ENCODE measurements around the gene POU2F2. TPM values are rescaled to one million over a fixed set of nuclear protein-coding genes. Genes with fewer than 3 reads are reported as not detected.

Gene POU2F2
- 100 to 1,000 TPM in 1 of 3 donors, 10 to 100 TPM in 2; 83.9 to 123 (median 85.7) TPM for total RNA-seq

DNA sequence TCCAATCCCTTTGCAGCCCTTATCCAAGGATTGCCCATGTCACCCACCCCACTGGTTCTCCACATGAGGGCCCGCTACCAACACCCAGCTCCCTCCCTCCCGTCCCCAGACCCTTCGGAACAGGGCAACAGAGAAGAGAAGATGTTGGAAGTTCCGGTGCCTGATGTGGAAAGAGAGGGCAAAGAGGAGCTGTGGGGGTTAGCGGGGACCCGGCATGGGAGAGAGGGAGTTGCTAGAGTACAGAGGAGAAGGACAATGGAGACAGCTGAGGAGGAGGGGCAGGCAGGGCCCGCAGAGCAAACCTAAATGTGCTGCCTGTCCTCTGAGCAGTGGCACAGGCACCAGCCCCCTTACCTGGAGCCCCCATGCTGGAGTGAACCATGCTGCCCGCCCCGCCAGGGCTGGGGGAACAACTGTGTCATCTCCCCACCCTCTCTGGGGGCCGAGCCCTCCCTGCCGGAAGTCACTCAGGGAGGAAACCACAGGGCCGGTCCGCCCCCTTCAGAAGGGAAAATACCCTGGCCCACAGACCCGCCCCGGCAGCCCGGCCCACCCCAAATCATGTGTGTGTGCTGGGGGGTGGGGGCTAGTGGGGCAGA is at the start of gene POU2F2:
Gene POU2F2 (minus strand): TSS at position 417 of the 599 bp plus-strand sequence. CDS start 35 bp downstream, at position 382.
- DNase-seq (peak; percentile 91), ATAC-seq (peak; percentile 80 to 81)
- Mint-ChIP-seq H3K4me1 (ENCODE audit: low read depth) (peaks cover 70% of the 10 kb centered on the region), H3K36me3 (ENCODE audit: insufficient read depth) (peaks cover 4% of the 10 kb centered on the region), H3K4me3 (peak within 1 kb of the TSS; percentile 94), H3K27me3 (ENCODE audit: low read depth) (no peaks in the 10 kb centered on the region), H3K9me3 (no peaks in the 10 kb centered on the region)

DNA sequence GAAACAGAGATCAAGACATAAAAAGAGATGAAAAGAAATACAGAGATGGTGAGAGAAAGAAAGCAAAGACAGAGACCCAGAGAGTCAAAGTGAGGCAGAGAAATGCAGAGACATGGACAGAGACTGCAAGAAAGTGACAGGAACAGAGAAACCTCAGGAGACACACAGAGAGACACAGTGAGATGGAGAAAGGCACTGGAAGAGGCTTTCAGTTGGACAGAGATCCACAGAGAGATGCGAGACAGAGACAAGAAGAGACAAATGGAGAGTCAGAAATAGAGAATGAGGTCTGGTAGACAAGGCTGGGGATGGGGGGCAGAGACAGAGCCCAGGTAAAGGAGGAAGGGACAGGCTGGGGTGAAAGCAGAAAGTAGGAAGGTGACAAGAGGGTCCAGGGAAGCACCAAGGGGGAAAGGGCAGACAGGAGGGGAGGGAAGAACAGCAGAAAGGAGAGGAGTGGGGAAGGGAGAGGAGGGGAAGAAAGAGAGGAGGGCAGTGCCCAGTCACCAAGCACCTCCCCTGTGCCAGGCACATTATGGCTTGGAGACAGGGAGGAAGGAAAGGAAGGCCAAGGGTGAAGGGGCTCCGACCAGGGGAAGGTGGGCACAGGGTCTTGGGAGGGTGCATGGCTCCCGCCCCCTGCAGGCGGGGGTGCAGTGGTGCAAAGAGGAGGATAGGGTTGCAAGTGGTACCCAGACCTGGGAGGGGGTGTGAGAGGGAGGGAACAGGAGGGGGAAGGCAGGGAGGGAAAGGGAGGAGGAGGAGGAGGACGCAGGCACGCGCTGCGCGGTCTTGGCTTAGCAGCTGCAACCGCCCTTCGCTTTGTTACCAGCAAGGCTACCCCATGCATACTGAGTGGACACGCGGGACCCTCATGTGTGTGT is 46.8 kb upstream of the POU2F2 start:
- ATAC-seq (no peak), DNase-seq (no peak)
- no peak overlapping the region for H3K4me3 Mint-ChIP-seq
- H3K27me3 Mint-ChIP-seq (ENCODE audit: low read depth) = peaks cover 22% of the 10 kb centered on the region
- no peaks in the 10 kb centered on the region for H3K9me3 Mint-ChIP-seq
- H3K36me3 Mint-ChIP-seq (ENCODE audit: insufficient read depth) = no peaks in the 10 kb centered on the region
- peaks cover 34% of the 10 kb centered on the region for H3K4me1 Mint-ChIP-seq (ENCODE audit: low read depth)

DNA sequence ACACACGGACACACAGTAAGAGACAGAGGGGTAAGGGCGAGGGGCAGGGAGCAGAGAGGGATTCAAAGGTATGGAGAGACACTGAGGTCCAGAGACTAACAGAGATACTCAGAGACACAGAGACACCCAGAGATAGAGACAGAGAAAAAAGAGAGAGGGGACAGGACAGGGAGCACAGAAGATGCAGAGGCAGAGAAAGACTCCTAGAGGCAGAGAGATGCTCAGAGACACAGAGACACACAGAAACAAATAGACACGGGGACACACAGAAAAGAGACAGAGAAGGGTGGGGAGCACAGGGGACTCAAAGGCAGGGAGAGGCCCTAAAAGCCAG is 45.4 kb upstream of the POU2F2 start:
- Mint-ChIP-seq H3K9me3 (no peaks in the 10 kb centered on the region), H3K36me3 (ENCODE audit: insufficient read depth) (no peaks in the 10 kb centered on the region), H3K4me1 (ENCODE audit: low read depth) (peaks cover 23% of the 10 kb centered on the region), H3K27me3 (ENCODE audit: low read depth) (peaks cover 22% of the 10 kb centered on the region), H3K4me3 (no peak overlapping the region)
- DNase-seq = no peak
- ATAC-seq = no peak

DNA sequence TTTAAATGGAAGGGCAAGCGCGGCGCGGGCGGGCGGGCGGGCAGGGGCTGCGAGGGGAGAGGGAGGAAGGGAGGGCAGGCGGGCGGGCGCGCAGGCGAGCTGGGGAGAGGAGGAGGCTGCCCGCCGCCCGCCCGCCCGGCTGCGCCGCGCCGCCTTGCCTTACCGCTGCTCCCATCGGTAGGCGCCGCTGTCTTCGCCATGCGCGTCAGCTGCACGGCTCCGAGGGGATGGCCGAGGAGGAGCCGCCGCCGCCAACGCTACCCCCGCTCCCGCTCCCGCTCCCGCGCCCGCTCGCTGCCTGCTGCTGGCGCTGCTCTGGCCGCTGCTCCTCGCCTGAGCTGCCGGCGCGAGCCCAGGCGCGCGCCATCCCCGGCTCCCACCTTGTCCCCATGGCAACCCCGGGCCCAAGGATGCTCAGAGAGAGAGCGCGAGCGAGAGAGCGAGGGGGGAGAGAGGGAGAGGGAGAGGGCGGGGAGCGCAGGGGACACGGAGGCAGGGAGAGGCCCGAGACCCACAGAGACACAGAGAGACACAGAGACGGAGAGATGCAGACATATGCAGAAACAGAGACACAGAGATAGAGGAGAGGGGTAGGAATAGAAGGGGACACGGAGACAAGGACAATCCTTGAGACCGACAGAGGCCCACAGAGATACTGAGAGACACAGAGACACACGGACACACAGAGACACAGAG is 44.9 kb upstream of the POU2F2 start:
- Mint-ChIP-seq H3K36me3 (ENCODE audit: insufficient read depth) (no peaks in the 10 kb centered on the region), H3K9me3 (no peaks in the 10 kb centered on the region), H3K4me1 (ENCODE audit: low read depth) (peaks cover 18% of the 10 kb centered on the region), H3K4me3 (no peak overlapping the region), H3K27me3 (ENCODE audit: low read depth) (peaks cover 22% of the 10 kb centered on the region)
- ATAC-seq = peak; percentile 96 to 98
- DNase-seq = peak; percentile 73

DNA sequence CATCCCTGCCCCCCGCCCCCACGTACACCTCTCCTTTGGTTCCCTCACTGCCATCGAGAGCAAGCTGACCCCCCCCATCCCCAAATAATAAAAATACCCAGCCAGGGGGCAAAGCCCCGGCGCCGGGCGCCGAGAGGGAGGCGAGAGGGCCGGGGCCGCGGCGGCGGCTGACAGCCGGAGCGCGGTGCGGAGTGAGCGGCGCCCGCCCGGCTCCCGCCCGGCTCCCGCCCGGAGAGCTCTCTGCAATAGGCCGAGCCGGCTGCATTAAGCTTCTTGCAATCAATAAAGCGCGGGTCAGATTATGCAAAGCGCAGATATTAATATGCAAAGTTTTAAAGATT is 44.4 kb upstream of the POU2F2 start:
- no peaks in the 10 kb centered on the region for H3K9me3 Mint-ChIP-seq
- ATAC-seq (peak; percentile 65 to 66), DNase-seq (no peak)
- peaks cover 22% of the 10 kb centered on the region for H3K27me3 Mint-ChIP-seq (ENCODE audit: low read depth)
- peaks cover 15% of the 10 kb centered on the region for H3K4me1 Mint-ChIP-seq (ENCODE audit: low read depth)
- H3K4me3 Mint-ChIP-seq = peak overlapping the region; percentile 92
- no peaks in the 10 kb centered on the region for H3K36me3 Mint-ChIP-seq (ENCODE audit: insufficient read depth)

DNA sequence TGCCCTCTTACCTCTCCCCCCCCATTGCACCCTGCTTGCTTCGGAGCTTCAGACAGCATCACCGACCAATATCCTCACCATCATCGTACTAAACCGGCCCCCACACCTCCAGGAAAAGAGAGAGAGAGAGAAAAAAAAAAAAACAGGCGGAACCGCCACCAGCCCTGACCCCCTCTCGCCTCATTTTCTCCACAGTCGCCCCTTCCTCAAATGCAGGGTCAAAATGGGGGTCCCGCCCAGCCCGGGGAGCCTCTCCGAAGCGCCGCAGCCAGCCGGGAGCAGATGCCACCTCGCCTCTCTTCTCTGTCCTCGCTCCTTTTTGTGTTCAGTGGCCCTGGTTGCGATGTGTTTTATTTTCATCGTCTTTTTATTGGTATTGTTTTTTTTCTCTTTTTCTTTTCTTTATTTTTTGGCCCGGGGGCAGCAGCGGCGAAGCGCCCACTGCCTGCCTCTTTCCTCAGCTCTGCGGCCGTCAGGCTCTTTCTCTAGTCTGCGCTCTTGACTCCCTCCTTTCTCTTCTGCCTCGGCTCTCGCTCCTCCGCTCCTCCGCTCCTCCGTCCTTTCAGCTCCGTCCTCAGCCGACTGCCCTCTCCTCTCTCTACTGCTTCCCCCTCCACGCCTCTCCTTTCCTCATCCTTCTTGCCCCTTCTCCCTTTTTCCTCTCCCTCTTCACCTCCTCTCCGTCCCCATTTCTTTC is 43.9 kb upstream of the POU2F2 start:
- ATAC-seq = peak; percentile 32 to 41
- Mint-ChIP-seq H3K9me3 (no peaks in the 10 kb centered on the region), H3K27me3 (ENCODE audit: low read depth) (peaks cover 22% of the 10 kb centered on the region), H3K4me1 (ENCODE audit: low read depth) (peaks cover 15% of the 10 kb centered on the region), H3K36me3 (ENCODE audit: insufficient read depth) (no peaks in the 10 kb centered on the region), H3K4me3 (peak overlapping the region; percentile 92)
- no peak for DNase-seq

DNA sequence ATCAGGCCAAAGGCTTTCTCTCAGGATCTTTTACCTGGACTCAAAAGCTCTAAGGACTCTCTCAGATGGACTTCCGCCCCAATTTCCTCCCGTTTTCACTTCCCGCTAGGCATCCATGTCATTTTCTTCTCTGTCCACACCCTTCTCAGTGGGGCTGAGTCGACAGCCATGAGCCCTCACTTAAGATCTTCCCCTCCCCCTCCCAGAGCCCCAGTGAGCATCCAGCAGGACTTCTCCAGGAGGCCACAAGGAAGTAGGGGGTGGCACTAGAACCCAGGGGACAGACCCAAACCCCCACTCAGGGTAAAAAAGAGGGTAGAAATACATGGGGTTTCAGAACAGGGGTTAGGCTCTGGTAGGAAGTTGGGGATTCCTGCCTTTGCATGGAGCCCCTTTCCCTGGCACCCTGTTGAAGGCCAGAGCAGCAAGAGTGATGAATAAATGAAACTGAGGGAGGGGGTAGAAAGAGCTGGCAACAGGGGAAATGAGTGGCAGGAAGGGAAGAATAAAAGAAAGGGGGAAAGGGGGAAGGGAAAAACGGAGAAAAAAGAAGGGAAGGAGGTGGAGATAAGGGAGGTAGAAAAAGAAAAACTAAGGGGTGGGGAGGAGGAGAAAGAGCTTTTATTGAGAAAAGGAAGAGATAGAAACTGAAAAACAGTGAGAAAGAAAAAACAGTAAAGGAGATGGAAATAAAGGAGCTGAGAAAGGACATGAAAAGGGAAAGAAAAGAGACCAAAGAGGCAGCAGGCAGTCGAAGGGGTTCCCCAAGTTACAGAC is 42.9 kb upstream of the POU2F2 start:
- Mint-ChIP-seq H3K4me3 (peak overlapping the region; percentile 92), H3K36me3 (ENCODE audit: insufficient read depth) (no peaks in the 10 kb centered on the region), H3K27me3 (ENCODE audit: low read depth) (peaks cover 22% of the 10 kb centered on the region), H3K4me1 (ENCODE audit: low read depth) (peaks cover 15% of the 10 kb centered on the region), H3K9me3 (no peaks in the 10 kb centered on the region)
- ATAC-seq = no peak
- no peak for DNase-seq

DNA sequence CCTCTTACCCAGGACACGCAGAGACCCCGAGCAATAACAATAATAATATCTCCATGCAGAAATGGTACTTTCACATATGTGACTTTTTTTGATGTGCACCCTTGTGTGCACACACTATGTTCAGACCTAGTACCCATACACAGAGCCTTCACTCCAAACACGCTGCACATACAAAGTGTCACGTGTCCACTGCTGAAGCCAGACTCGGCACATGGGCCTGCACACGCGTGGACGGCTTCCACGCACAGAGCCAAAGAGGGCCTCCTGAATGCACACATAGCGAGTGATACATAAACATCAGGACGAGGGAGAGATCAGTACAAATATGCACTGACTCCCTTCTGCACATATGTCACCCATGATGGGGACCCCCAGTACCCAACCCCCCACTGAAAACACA is 41.9 kb upstream of the POU2F2 start:
- peaks cover 15% of the 10 kb centered on the region for H3K4me1 Mint-ChIP-seq (ENCODE audit: low read depth)
- H3K27me3 Mint-ChIP-seq (ENCODE audit: low read depth) = peaks cover 18% of the 10 kb centered on the region
- DNase-seq = no peak
- H3K9me3 Mint-ChIP-seq = no peaks in the 10 kb centered on the region
- H3K4me3 Mint-ChIP-seq = no peak overlapping the region
- no peaks in the 10 kb centered on the region for H3K36me3 Mint-ChIP-seq (ENCODE audit: insufficient read depth)
- ATAC-seq = no peak

DNA sequence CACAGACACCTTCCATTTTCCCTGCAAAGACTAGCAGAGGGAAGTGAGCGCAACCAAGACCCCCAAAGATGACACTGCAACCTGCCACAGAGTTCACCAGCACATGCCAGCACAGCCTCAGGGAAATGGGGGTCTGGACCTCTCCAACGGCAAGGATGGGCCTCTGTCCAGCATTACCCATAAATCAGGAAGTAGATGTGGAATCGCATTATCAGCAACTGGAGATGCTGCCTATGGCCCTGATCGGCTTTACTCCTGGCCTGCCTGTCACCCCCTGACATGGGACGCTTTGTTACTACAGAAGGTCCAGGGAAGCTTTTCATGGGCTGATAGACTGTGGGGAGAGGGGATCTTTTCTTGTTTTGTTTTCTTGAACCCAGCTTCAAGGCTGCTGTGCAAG is 41.4 kb upstream of the POU2F2 start:
- Mint-ChIP-seq H3K27me3 (ENCODE audit: low read depth) (peaks cover 18% of the 10 kb centered on the region), H3K36me3 (ENCODE audit: insufficient read depth) (no peaks in the 10 kb centered on the region), H3K4me1 (ENCODE audit: low read depth) (peaks cover 15% of the 10 kb centered on the region), H3K9me3 (no peaks in the 10 kb centered on the region), H3K4me3 (no peak overlapping the region)
- DNase-seq = no peak
- no peak for ATAC-seq

DNA sequence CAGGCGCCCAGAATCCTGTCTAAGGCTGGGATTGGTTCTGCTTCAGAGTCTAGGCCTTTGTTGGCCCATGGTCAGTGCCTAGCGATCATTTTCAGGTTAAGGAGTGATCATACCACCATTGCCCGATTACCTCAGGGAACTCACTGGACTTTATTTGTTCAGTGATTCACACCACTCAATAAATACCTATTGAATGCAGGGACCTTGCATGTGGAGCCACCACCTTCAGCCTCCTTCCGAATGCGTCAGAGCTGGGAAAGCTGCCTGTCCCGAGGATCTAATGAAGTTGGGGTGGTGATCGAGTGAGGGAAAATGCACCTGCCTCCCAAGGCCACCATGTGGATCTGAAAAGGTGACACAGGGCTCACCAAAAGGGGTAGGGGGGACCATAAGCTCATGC is 40.0 kb upstream of the POU2F2 start:
- H3K27me3 Mint-ChIP-seq (ENCODE audit: low read depth) = peaks cover 18% of the 10 kb centered on the region
- no peaks in the 10 kb centered on the region for H3K36me3 Mint-ChIP-seq (ENCODE audit: insufficient read depth)
- DNase-seq = no peak
- H3K9me3 Mint-ChIP-seq = no peaks in the 10 kb centered on the region
- no peak for ATAC-seq
- H3K4me1 Mint-ChIP-seq (ENCODE audit: low read depth) = peaks cover 15% of the 10 kb centered on the region
- no peak overlapping the region for H3K4me3 Mint-ChIP-seq

DNA sequence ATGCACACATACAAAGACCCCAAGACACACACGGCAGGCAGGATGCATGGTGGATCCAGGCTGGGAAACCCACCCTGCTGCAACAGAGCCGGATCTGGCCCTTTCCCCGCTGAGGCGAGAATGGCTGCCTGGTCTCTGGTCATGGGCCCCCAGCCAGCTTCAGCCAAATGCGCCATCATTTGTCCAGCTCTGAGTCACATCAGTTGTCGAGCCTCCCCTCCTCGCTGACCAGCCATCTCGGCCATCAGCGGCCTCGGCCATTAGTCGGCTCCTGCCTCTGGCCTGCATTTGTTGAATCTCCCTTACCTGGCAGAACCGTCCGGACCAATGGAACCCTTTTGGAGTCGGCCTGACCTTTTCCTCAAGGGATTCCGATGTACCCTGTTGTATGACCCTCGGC is 38.5 kb upstream of the POU2F2 start:
- Mint-ChIP-seq H3K36me3 (ENCODE audit: insufficient read depth) (no peaks in the 10 kb centered on the region), H3K27me3 (ENCODE audit: low read depth) (peaks cover 10% of the 10 kb centered on the region), H3K9me3 (no peaks in the 10 kb centered on the region), H3K4me1 (ENCODE audit: low read depth) (peaks cover 8% of the 10 kb centered on the region), H3K4me3 (no peak overlapping the region)
- DNase-seq (no peak), ATAC-seq (no peak)

DNA sequence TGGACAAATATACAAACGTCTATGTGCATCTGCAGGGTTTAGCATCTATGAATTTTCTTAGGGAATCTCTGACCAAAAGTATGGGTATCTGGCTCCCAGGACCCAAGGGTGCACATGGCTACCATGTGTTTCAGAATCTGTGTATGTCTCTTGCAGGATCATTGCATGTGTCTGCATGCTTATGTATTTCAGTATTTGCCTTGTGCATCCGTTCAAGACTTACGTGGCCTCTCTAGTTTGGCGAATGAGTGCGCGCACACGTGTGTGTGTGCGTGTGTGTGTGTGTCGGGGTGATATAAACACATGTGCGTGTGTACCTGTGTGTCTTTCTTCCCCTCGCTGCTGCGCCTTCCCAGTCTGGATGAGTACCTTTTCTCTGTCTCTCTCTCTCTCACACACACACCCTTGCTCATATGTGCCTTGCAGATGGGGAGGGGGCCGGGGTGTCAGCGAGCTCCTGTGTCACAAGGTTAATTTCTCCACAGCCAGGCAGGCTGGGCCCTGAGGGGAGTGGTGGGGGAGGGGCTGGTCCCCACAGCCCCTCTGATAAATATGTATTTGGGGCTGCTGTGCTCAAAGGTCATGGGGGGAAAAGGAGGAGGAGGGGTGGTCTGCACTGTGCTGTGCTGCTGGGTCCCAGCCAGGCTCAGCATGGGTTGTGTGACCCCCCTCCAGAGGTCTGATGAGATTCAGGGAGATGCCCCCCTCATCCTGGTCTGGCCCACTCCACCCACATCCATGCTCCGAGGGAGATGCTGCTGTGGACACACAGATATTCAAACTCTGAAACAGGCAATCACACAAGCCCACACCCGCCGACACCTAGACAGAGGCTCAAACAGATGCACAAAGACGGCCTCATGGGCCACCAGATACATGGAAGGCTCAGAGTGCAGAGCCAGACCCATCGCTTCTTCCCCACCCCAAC is 37.5 kb upstream of the POU2F2 start:
- ATAC-seq (no peak), DNase-seq (no peak)
- Mint-ChIP-seq H3K4me3 (no peak overlapping the region), H3K36me3 (ENCODE audit: insufficient read depth) (no peaks in the 10 kb centered on the region), H3K9me3 (no peaks in the 10 kb centered on the region), H3K4me1 (ENCODE audit: low read depth) (peaks cover under 1% of the 10 kb centered on the region), H3K27me3 (ENCODE audit: low read depth) (peaks cover 5% of the 10 kb centered on the region)

DNA sequence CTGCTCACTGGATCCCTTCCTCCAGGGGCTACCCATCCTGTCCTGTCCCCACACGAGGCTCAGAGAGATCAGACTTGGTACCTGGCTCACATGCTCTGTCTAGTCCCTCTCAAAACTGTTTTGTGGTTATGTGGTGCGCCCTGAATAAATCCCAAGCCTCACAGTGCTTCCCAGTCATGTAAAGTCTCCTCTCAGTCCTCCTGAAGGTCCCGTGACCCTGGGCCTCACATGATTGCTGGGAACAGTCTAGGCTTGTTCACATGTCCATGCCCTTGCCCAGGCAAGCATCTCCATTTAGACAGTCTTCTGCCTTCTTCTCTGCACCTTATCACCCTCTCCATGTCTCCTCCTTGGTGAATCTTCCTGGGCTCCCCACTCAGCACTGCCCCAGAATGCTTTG is 36.0 kb upstream of the POU2F2 start:
- Mint-ChIP-seq H3K27me3 (ENCODE audit: low read depth) (no peaks in the 10 kb centered on the region), H3K4me1 (ENCODE audit: low read depth) (no peaks in the 10 kb centered on the region), H3K9me3 (no peaks in the 10 kb centered on the region), H3K36me3 (ENCODE audit: insufficient read depth) (no peaks in the 10 kb centered on the region), H3K4me3 (no peak overlapping the region)
- ATAC-seq (no peak), DNase-seq (no peak)

Measured in activated T-cell treated with anti-CD3 and anti-CD28 coated beads, Interleukin-2, amount 50 U/mL, for 4 hours (primary cell).